ENCODE results near the gene BNC2.

Gene BNC2

DNA sequence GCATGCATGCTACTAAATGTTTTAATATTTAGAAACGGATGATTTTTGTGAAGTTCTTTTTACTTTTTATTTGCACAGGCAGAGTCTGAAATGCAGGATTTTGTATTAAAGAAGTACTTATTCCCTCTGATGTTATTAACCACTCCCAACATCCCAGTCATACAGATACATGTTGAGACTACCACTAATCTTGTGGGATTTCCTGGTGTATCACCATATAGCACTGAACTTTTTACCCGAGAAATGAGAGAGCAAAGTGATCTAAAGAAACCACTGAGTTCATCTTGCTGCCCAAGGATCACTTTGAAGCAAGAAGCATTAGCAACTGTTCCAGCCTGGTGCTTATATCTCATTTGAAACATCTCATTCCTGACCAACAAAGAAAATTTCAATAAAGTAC, 443.8 kb downstream of the BNC2 start:
- Histone ChIP-seq H3K23ac (ENCODE audit: low read depth, low read length, poor library complexity) (no peak overlapping the region), H4K8ac (ENCODE audit: low read depth, low read length) (no peak overlapping the region)

DNA sequence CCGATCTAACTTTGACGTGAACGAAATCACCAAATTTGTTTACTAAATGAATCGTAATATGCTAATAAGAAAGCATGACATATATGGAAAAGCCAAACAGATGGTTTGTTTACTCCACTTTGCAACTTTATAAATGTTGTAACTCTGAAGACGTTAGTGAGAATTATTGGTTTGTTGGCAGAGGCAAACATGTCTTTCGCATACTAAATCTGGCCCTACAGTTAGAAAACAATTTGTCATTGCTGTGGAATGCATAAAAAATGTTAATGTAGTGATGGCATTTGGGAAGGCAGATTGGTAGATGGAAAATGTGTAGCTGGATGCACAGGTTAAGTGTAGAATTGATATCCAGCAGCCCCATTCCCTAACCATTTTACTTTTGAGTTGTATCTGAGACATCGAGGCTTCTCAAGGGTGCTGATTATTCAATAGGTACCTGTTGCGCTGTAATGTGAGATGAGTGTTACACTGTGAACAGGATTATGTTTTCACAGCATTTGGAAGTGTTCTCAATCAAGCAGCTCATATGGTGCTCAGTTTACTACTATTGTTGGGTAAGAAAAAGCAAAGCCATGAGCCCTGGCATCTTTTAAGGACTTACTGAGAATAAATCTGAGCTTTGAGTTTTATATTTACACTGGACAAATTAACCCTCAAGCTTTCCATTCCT, 444.8 kb downstream of the BNC2 start:
- Histone ChIP-seq H3K14ac (ENCODE audit: low read length) (no peak overlapping the region), H3K23ac (ENCODE audit: low read depth, low read length, poor library complexity) (no peak overlapping the region), H3K27me3 (ENCODE audit: control insufficient read depth in 3 of 3, insufficient read depth in 3 of 3, low read depth in 1 of 3, low read length in 3 of 3) (peaks cover 0 to 12% (median 2%) of the 10 kb centered on the region in 3 experiments), H2BK5ac (ENCODE audit: low read length) (no peak overlapping the region), H2BK12ac (ENCODE audit: low read length) (no peak overlapping the region), H3K36me3 (replicated peaks in 1 of 2; ENCODE audit: control insufficient read depth in 2 of 2, insufficient read depth in 2 of 2, low read length in 2 of 2) (no peaks in the 10 kb centered on the region), H3K79me1 (ENCODE audit: low read depth, low read length) (no peaks in the 10 kb centered on the region), H3K9ac (ENCODE audit: low read depth, low read length, poor library complexity) (no peak overlapping the region), H3K4me2 (ENCODE audit: insufficient read depth, low read length, poor library complexity, severe bottlenecking) (no peak overlapping the region), H3K27ac (replicated peaks; ENCODE audit: low read length) (no peak overlapping the region), H2AFZ (ENCODE audit: low read length) (no peak overlapping the region), H2AK5ac (ENCODE audit: low read depth, low read length) (no peak overlapping the region), H2BK120ac (ENCODE audit: low read depth, low read length) (no peak overlapping the region), H3K4me3 (ENCODE audit: low read length in 2 of 2) (no peak overlapping the region), H3K9me3 (replicated peaks in 1 of 2; ENCODE audit: control insufficient read depth in 2 of 2, insufficient read depth in 1 of 2, low read depth in 1 of 2, low read length in 2 of 2) (no peaks in the 10 kb centered on the region), H3K18ac (ENCODE audit: low read length) (no peak overlapping the region), H4K8ac (ENCODE audit: low read depth, low read length) (no peak overlapping the region), H3K4ac (ENCODE audit: low read length) (no peak overlapping the region), H3K4me1 (ENCODE audit: control insufficient read depth in 2 of 2, insufficient read depth in 1 of 2, low read depth in 1 of 2, low read length in 2 of 2) (peaks cover 15 to 21% of the 10 kb centered on the region in 2 donors), H2BK15ac (ENCODE audit: low read length) (no peak overlapping the region), H4K91ac (ENCODE audit: low read depth, low read length, poor library complexity) (no peak overlapping the region)
- WGBS, 2 donors (ENCODE audit: extremely low coverage in 2 of 2, insufficient read length in 2 of 2, insufficient replicate concordance in 1 of 2): no CpG with 5 or more reads among the region's 8 CpGs
- no peak for DNase-seq (ENCODE audit: low spot score)

More for the DNA sequence above, 443.8 kb downstream of the BNC2 start:
- Histone ChIP-seq H3K4me3 (ENCODE audit: low read length in 2 of 2) (no peak overlapping the region), H3K4me2 (ENCODE audit: insufficient read depth, low read length, poor library complexity, severe bottlenecking) (no peak overlapping the region), H3K9me3 (replicated peaks in 1 of 2; ENCODE audit: control insufficient read depth in 2 of 2, insufficient read depth in 1 of 2, low read depth in 1 of 2, low read length in 2 of 2) (no peaks in the 10 kb centered on the region), H3K14ac (ENCODE audit: low read length) (no peak overlapping the region), H4K91ac (ENCODE audit: low read depth, low read length, poor library complexity) (no peak overlapping the region), H2BK12ac (ENCODE audit: low read length) (no peak overlapping the region), H2BK15ac (ENCODE audit: low read length) (no peak overlapping the region), H2BK120ac (ENCODE audit: low read depth, low read length) (no peak overlapping the region), H3K4ac (ENCODE audit: low read length) (no peak overlapping the region), H3K4me1 (ENCODE audit: control insufficient read depth in 2 of 2, insufficient read depth in 1 of 2, low read depth in 1 of 2, low read length in 2 of 2) (peaks cover 11 to 12% of the 10 kb centered on the region in 2 donors), H2AFZ (ENCODE audit: low read length) (no peak overlapping the region), H3K79me1 (ENCODE audit: low read depth, low read length) (no peaks in the 10 kb centered on the region), H3K27ac (replicated peaks; ENCODE audit: low read length) (no peak overlapping the region), H3K27me3 (ENCODE audit: control insufficient read depth in 3 of 3, insufficient read depth in 3 of 3, low read depth in 1 of 3, low read length in 3 of 3) (peaks cover 0 to 18% (median 2%) of the 10 kb centered on the region in 3 experiments), H3K18ac (ENCODE audit: low read length) (no peak overlapping the region), H2BK5ac (ENCODE audit: low read length) (no peak overlapping the region), H3K36me3 (replicated peaks in 1 of 2; ENCODE audit: control insufficient read depth in 2 of 2, insufficient read depth in 2 of 2, low read length in 2 of 2) (no peaks in the 10 kb centered on the region), H3K9ac (ENCODE audit: low read depth, low read length, poor library complexity) (no peak overlapping the region), H2AK5ac (ENCODE audit: low read depth, low read length) (no peak overlapping the region)
- no CpG with 5 or more reads among the region's 2 CpGs for WGBS, 2 donors (ENCODE audit: extremely low coverage in 2 of 2, insufficient read length in 2 of 2, insufficient replicate concordance in 1 of 2)
- no peak for DNase-seq (ENCODE audit: low spot score)

DNA sequence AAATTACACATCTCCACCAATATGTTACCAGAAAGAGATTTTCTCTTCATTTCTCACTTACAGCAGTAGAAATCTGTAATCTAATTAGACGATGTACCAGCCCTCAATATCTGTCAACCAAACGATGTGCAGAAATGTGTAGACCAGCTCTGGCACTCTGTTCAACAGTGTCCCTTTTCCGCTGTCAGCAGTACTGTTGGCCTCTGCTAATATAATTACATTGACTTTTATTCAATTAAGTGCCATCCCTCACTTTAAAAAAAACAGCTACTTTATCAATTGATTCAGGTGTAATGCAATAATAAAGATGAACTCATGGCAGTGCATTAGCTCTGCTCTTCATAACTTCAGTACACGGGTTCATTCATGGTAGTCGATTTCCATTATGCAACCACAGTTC, 448.4 kb downstream of the BNC2 start:
- Histone ChIP-seq H3K27me3 (ENCODE audit: control insufficient read depth in 3 of 3, insufficient read depth in 3 of 3, low read depth in 1 of 3, low read length in 3 of 3) (peaks cover 0 to 3% (median 0%) of the 10 kb centered on the region in 3 experiments), H3K23ac (ENCODE audit: low read depth, low read length, poor library complexity) (no peak overlapping the region), H3K9me3 (replicated peaks in 1 of 2; ENCODE audit: control insufficient read depth in 2 of 2, insufficient read depth in 1 of 2, low read depth in 1 of 2, low read length in 2 of 2) (no peaks in the 10 kb centered on the region), H3K9ac (ENCODE audit: low read depth, low read length, poor library complexity) (no peak overlapping the region), H4K91ac (ENCODE audit: low read depth, low read length, poor library complexity) (no peak overlapping the region), H2BK5ac (ENCODE audit: low read length) (no peak overlapping the region), H2AK5ac (ENCODE audit: low read depth, low read length) (no peak overlapping the region), H3K27ac (replicated peaks; ENCODE audit: low read length) (no peak overlapping the region), H4K8ac (ENCODE audit: low read depth, low read length) (no peak overlapping the region), H3K4ac (ENCODE audit: low read length) (no peak overlapping the region), H2BK15ac (ENCODE audit: low read length) (no peak overlapping the region), H3K18ac (ENCODE audit: low read length) (no peak overlapping the region), H2BK12ac (ENCODE audit: low read length) (no peak overlapping the region), H2BK120ac (ENCODE audit: low read depth, low read length) (no peak overlapping the region), H3K4me1 (ENCODE audit: control insufficient read depth in 2 of 2, insufficient read depth in 1 of 2, low read depth in 1 of 2, low read length in 2 of 2) (peaks cover 6 to 14% of the 10 kb centered on the region in 2 donors), H3K4me2 (ENCODE audit: insufficient read depth, low read length, poor library complexity, severe bottlenecking) (no peak overlapping the region), H3K4me3 (ENCODE audit: low read length in 2 of 2) (no peak overlapping the region), H3K79me1 (ENCODE audit: low read depth, low read length) (no peaks in the 10 kb centered on the region), H2AFZ (ENCODE audit: low read length) (no peak overlapping the region), H3K36me3 (replicated peaks in 1 of 2; ENCODE audit: control insufficient read depth in 2 of 2, insufficient read depth in 2 of 2, low read length in 2 of 2) (no peaks in the 10 kb centered on the region), H3K14ac (ENCODE audit: low read length) (no peak overlapping the region)
- DNase-seq (ENCODE audit: low spot score): no peak
- WGBS, 2 donors (ENCODE audit: extremely low coverage in 2 of 2, insufficient read length in 2 of 2, insufficient replicate concordance in 1 of 2): no CpG with 5 or more reads among the region's 5 CpGs

DNA sequence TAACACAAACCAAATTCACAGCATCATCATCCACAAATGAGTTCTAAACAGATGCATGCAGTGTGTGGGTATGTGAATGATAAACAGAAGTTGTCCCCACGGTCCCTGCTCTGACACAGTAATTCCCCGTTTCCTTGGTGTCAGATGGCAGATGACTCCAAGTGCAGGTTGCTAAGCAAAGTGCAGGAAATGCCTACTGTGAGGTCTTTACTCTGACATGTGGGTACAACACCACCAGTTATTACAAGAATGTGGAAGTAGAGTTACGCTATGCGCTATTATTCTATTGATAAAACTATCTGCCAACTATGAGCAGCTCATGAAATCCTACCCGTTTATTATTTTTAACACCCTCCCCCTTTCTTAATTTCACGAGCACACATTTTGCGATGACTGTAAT, 448.9 kb downstream of the BNC2 start:
- Histone ChIP-seq H3K27me3 (ENCODE audit: control insufficient read depth in 3 of 3, insufficient read depth in 3 of 3, low read depth in 1 of 3, low read length in 3 of 3) (no peaks in the 10 kb centered on the region), H3K4me3 (ENCODE audit: low read length in 2 of 2) (no peak overlapping the region)
- DNase-seq (ENCODE audit: low spot score): no peak

More for the DNA sequence above, 448.9 kb downstream of the BNC2 start:
- H3K36me3 ChIP-seq (replicated peaks in 1 of 2; ENCODE audit: control insufficient read depth in 2 of 2, insufficient read depth in 2 of 2, low read length in 2 of 2): no peaks in the 10 kb centered on the region
- H3K27ac ChIP-seq (replicated peaks; ENCODE audit: low read length): no peak overlapping the region
- H3K9me3 ChIP-seq (replicated peaks in 1 of 2; ENCODE audit: control insufficient read depth in 2 of 2, insufficient read depth in 1 of 2, low read depth in 1 of 2, low read length in 2 of 2): no peaks in the 10 kb centered on the region
- H2AK5ac ChIP-seq (ENCODE audit: low read depth, low read length): no peak overlapping the region
- H3K79me1 ChIP-seq (ENCODE audit: low read depth, low read length): no peaks in the 10 kb centered on the region
- no peak overlapping the region for H3K18ac ChIP-seq (ENCODE audit: low read length)
- H2BK5ac ChIP-seq (ENCODE audit: low read length): no peak overlapping the region
- H3K4me1 ChIP-seq (ENCODE audit: control insufficient read depth in 2 of 2, insufficient read depth in 1 of 2, low read depth in 1 of 2, low read length in 2 of 2): peaks cover 7 to 16% of the 10 kb centered on the region in 2 donors
- no peak overlapping the region for H3K9ac ChIP-seq (ENCODE audit: low read depth, low read length, poor library complexity)
- no peak overlapping the region for H2AFZ ChIP-seq (ENCODE audit: low read length)
- H4K91ac ChIP-seq (ENCODE audit: low read depth, low read length, poor library complexity): no peak overlapping the region
- H3K4ac ChIP-seq (ENCODE audit: low read length): no peak overlapping the region
- H3K14ac ChIP-seq (ENCODE audit: low read length): no peak overlapping the region
- no peak overlapping the region for H2BK120ac ChIP-seq (ENCODE audit: low read depth, low read length)
- H2BK12ac ChIP-seq (ENCODE audit: low read length): no peak overlapping the region
- H3K23ac ChIP-seq (ENCODE audit: low read depth, low read length, poor library complexity): no peak overlapping the region
- H2BK15ac ChIP-seq (ENCODE audit: low read length): no peak overlapping the region
- no peak overlapping the region for H4K8ac ChIP-seq (ENCODE audit: low read depth, low read length)
- WGBS, 2 donors (ENCODE audit: extremely low coverage in 2 of 2, insufficient read length in 2 of 2, insufficient replicate concordance in 1 of 2): no CpG with 5 or more reads among the region's 7 CpGs
- no peak overlapping the region for H3K4me2 ChIP-seq (ENCODE audit: insufficient read depth, low read length, poor library complexity, severe bottlenecking)
